ENCODE data around the gene PPP1R1A.

PPP1R1A gene

GRCh38 chr12:54565986-54566544 is 22.4 kb downstream of the PPP1R1A start:
- TF ChIP-seq CTCF (IDR thresholded peaks at IDR 0.05; ENCODE audit: poor library complexity, severe bottlenecking): no peak
- no peak overlapping the region for H3K4me3 ChIP-seq (ENCODE audit: severe bottlenecking)
- H3K27me3 ChIP-seq (ENCODE audit: insufficient read depth, poor library complexity, severe bottlenecking): peaks cover 3% of the 10 kb centered on the region
- ATAC-seq (ENCODE audit: low read depth) (no peak), DNase-seq (ENCODE audit: low spot score) (no peak)
- no peaks in the 10 kb centered on the region for H3K9me3 ChIP-seq (ENCODE audit: severe bottlenecking)
- no peaks in the 10 kb centered on the region for H3K4me1 ChIP-seq (ENCODE audit: insufficient read depth, poor library complexity, severe bottlenecking)
- H3K36me3 ChIP-seq (ENCODE audit: low read depth): no peaks in the 10 kb centered on the region
- H3K27ac ChIP-seq (ENCODE audit: poor library complexity, severe bottlenecking): no peak overlapping the region

DNA sequence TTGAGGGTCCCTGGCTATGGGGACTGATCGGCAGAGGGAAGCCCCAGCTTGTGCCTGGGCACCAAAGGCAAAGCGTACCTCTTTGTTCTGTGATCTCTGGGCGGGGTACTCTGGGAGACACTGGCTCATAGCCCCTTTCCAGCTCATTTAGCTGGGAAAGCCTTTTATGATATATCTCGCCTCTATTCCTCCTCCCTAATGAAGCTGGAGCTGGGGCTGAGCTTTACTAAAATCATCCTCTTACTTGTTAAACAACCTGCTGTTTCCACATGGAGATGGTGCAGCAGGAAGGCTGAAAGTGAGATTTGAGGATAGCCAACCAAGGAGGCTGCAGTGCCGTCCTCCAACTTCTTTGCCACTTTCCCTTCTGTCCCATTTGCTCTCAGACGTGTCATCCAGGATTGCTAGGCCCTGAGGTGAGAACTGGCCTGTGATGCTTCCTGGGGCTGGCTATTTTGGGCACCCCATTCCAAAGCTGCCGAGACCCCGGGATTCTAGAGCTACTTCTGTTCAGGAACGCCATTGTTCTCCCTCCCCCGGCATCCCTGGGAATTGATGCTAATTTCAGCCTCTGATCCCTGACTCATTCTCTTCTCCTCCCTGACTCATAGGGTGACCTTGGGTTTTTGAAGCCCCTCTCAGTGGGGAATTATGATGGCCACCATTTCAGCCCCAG is 23.0 kb downstream of the PPP1R1A start:
- no peak for DNase-seq (ENCODE audit: low spot score)
- Histone ChIP-seq H3K9me3 (ENCODE audit: severe bottlenecking) (no peaks in the 10 kb centered on the region), H3K4me3 (ENCODE audit: severe bottlenecking) (no peak overlapping the region), H3K4me1 (ENCODE audit: insufficient read depth, poor library complexity, severe bottlenecking) (no peaks in the 10 kb centered on the region), H3K27me3 (ENCODE audit: insufficient read depth, poor library complexity, severe bottlenecking) (peaks cover 4% of the 10 kb centered on the region), H3K36me3 (ENCODE audit: low read depth) (no peaks in the 10 kb centered on the region), H3K27ac (ENCODE audit: poor library complexity, severe bottlenecking) (no peak overlapping the region)
- no peak for ATAC-seq (ENCODE audit: low read depth)
- no peak for TF ChIP-seq CTCF (IDR thresholded peaks at IDR 0.05; ENCODE audit: poor library complexity, severe bottlenecking)

DNA sequence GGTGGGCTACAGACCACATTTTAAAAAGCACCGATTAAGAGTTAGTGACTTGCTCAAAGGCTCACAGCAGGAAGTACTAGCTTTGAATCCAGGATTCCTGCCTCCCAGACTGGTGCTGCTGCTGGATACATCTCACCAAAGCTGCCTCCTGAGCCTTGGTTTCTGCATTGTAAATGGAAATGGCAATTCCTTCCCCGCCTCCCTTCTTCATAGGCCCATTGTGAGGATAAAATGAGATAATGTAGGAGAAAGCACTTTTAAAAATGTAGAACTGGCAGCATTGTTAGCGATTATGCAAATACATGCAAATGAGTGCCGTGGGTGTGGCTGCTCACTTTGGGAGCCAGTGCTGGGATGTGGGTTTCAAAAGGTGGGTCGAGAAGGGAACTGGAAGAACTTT is 23.7 kb downstream of the PPP1R1A start:
- Histone ChIP-seq H3K4me3 (ENCODE audit: severe bottlenecking) (no peak overlapping the region), H3K36me3 (ENCODE audit: low read depth) (no peaks in the 10 kb centered on the region), H3K27me3 (ENCODE audit: insufficient read depth, poor library complexity, severe bottlenecking) (peaks cover 8% of the 10 kb centered on the region), H3K4me1 (ENCODE audit: insufficient read depth, poor library complexity, severe bottlenecking) (no peaks in the 10 kb centered on the region), H3K27ac (ENCODE audit: poor library complexity, severe bottlenecking) (no peak overlapping the region), H3K9me3 (ENCODE audit: severe bottlenecking) (no peaks in the 10 kb centered on the region)
- no peak for TF ChIP-seq CTCF (IDR thresholded peaks at IDR 0.05; ENCODE audit: poor library complexity, severe bottlenecking)
- DNase-seq (ENCODE audit: low spot score) (no peak), ATAC-seq (ENCODE audit: low read depth) (no peak)

DNA sequence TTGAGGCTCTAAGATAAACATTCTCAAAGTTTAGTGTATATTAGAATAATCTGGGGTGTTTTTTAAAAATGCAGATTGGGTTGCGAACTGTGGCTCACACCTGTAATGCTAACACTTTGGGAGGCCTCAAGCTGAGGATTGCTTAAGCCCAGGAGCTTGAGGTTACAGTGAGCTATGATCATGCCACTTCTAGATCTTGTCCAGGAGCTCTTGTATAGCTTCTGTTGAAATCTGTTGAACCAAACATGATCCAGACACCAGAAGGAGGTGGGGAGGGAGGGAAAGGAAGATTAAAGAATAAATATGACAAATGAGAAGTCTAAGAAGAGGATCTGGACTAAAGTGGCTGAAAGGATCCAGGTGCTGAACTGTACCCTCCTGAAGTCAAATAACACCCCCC is 24.7 kb downstream of the PPP1R1A start:
- DNase-seq (ENCODE audit: low spot score) (no peak), ATAC-seq (ENCODE audit: low read depth) (no peak)
- no peaks in the 10 kb centered on the region for H3K36me3 ChIP-seq (ENCODE audit: low read depth)
- TF ChIP-seq CTCF (IDR thresholded peaks at IDR 0.05; ENCODE audit: poor library complexity, severe bottlenecking): no peak
- no peaks in the 10 kb centered on the region for H3K4me1 ChIP-seq (ENCODE audit: insufficient read depth, poor library complexity, severe bottlenecking)
- H3K27me3 ChIP-seq (ENCODE audit: insufficient read depth, poor library complexity, severe bottlenecking): peaks cover 13% of the 10 kb centered on the region
- H3K9me3 ChIP-seq (ENCODE audit: severe bottlenecking): no peaks in the 10 kb centered on the region
- H3K27ac ChIP-seq (ENCODE audit: poor library complexity, severe bottlenecking): no peak overlapping the region
- no peak overlapping the region for H3K4me3 ChIP-seq (ENCODE audit: severe bottlenecking)

GRCh38 chr12:54562750-54563356 is 25.6 kb downstream of the PPP1R1A start:
- no peaks in the 10 kb centered on the region for H3K36me3 ChIP-seq (ENCODE audit: low read depth)
- ATAC-seq (ENCODE audit: low read depth): no peak
- H3K27ac ChIP-seq (ENCODE audit: poor library complexity, severe bottlenecking): no peak overlapping the region
- no peak for DNase-seq (ENCODE audit: low spot score)
- peaks cover 13% of the 10 kb centered on the region for H3K27me3 ChIP-seq (ENCODE audit: insufficient read depth, poor library complexity, severe bottlenecking)
- H3K4me1 ChIP-seq (ENCODE audit: insufficient read depth, poor library complexity, severe bottlenecking): no peaks in the 10 kb centered on the region
- no peak overlapping the region for H3K4me3 ChIP-seq (ENCODE audit: severe bottlenecking)
- no peaks in the 10 kb centered on the region for H3K9me3 ChIP-seq (ENCODE audit: severe bottlenecking)
- no peak for TF ChIP-seq CTCF (IDR thresholded peaks at IDR 0.05; ENCODE audit: poor library complexity, severe bottlenecking)

Data from RWPE2 (cell line).